OCI-LY7 (cell line): ENCODE data around the gene PSTK. TPM values are rescaled to one million over a fixed set of nuclear protein-coding genes. Genes with fewer than 3 reads are reported as not detected.

Source experiments
- BruUV-seq: library from RNA; stranded (reverse); fragments of 400-500 nt; replicated peaks from 2 replicates; lab custom pipeline; 2021; lab: Mats Ljungman, UMichigan
- CTCF ChIA-PET: fragments of 300-600 bp; sonication (Branson Sonifier 250); formaldehyde crosslinking; loops from one replicate; lab custom pipeline; 2022; ENCODE audit warnings: antibody characterized with exemption; ENCODE audit not compliant: unreplicated experiment; lab: Charles Lee
- POLR2A ChIA-PET: fragments of 300-600 bp; sonication (Branson Sonifier 250); formaldehyde crosslinking; loops from one replicate; lab custom pipeline; 2022; ENCODE audit warnings: antibody characterized with exemption; lab: Charles Lee
- DNase-seq: peaks from one replicate; pipeline ENCODE4 v3.0.0-alpha.2; 2015; ENCODE audit warnings: low spot score
- H2AFZ ChIP-seq: fragments of 200-600 bp; sonication (generic), shearing (Covaris generic); 2 replicates; pipeline ENCODE4 v1.6.1; 2014; ENCODE audit warnings: mild to moderate bottlenecking, antibody characterized with exemption, low read length, moderate library complexity
- H3K27ac ChIP-seq: fragments of 200-600 bp; sonication (generic); 2 replicates; pipeline ENCODE4 v1.5.1; 2014; ENCODE audit warnings: mixed run types, low read depth, mild to moderate bottlenecking, moderate library complexity, low read length, inconsistent platforms; ENCODE audit not compliant: poor library complexity, severe bottlenecking
- H3K36me3 ChIP-seq: fragments of 200-600 bp; sonication (generic); 2 replicates; pipeline ENCODE4 v1.6.1; 2014; ENCODE audit warnings: mild to moderate bottlenecking, antibody characterized with exemption, low read length, moderate library complexity, mixed read lengths; ENCODE audit not compliant: insufficient read depth
- H3K4me1 ChIP-seq: fragments of 200-600 bp; sonication (generic); 2 replicates; pipeline ENCODE4 v1.5.1; 2014; ENCODE audit warnings: mild to moderate bottlenecking, low read length; ENCODE audit not compliant: insufficient read depth, poor library complexity, severe bottlenecking
- H3K4me2 ChIP-seq: fragments of 200-600 bp; sonication (generic); 2 replicates; pipeline ENCODE4 v1.6.1; 2014; ENCODE audit warnings: mild to moderate bottlenecking, low read length
- H3K4me3 ChIP-seq: fragments of 200-600 bp; sonication (generic); 2 replicates; pipeline ENCODE4 v1.5.1; 2014; ENCODE audit warnings: mild to moderate bottlenecking, low read depth, low read length; ENCODE audit not compliant: poor library complexity, severe bottlenecking
- H3K79me2 ChIP-seq: fragments of 200-600 bp; sonication (generic); 2 replicates; pipeline ENCODE4 v1.6.1; 2016; ENCODE audit warnings: low read depth, mild to moderate bottlenecking, low read length, moderate library complexity, mixed read lengths; ENCODE audit not compliant: insufficient read depth
- H3K9me2 ChIP-seq: fragments of 200-600 bp; sonication (generic); 2 replicates; pipeline ENCODE4 v1.6.1; 2016; ENCODE audit warnings: mild to moderate bottlenecking, low read length, mixed read lengths; ENCODE audit not compliant: insufficient read depth
- H3K9me3 ChIP-seq: fragments of 200-600 bp; sonication (generic); 2 replicates; pipeline ENCODE4 v1.6.1; 2014; ENCODE audit warnings: mild to moderate bottlenecking, mixed run types, low read length, mixed read lengths
- H4K20me1 ChIP-seq: fragments of 200-600 bp; sonication (generic); 2 replicates; pipeline ENCODE4 v1.6.1; 2014; ENCODE audit warnings: mild to moderate bottlenecking, antibody characterized with exemption, low read length, moderate library complexity, mixed read lengths; ENCODE audit not compliant: insufficient read depth
- CTCF ChIP-seq: fragments of 200-600 bp; sonication (generic); conservative IDR thresholded peaks from 2 replicates; pipeline ENCODE4 v1.5.1; 2014; ENCODE audit warnings: mild to moderate bottlenecking, antibody characterized with exemption, low read length, moderate library complexity, mixed read lengths
- EZH2phosphoT487 ChIP-seq: fragments of 200-600 bp; sonication (generic); IDR thresholded peaks from 2 replicates; pipeline ENCODE4 v1.6.1; 2018; ENCODE audit warnings: low read depth, borderline replicate concordance, mild to moderate bottlenecking, mixed run types, antibody characterized with exemption, low read length, moderate library complexity, mixed read lengths
- intact Hi-C: fragments of 100-400 bp; cut with micrococcal nuclease; formaldehyde crosslinking; loops from one replicate; pipeline ENCODE4 v1.10.0; 2022; ENCODE audit not compliant: unreplicated experiment
- total RNA-seq, 2 experiments: library from RNA; depleted of rRNA in 1 of 2; stranded (reverse); fragments of >200 nt in 1 of 2; shearing (Covaris generic) in 1 of 2; gene quantifications; 2 replicates each; pipeline ENCODE4 v1.2.3, GENCODE V29; 2014 to 2022

Gene PSTK
- total RNA-seq, 2 experiments from 2014 or later = 4.9 to 8.9 TPM

GRCh38 chr10:122998934-122999333 lies 18.7 kb downstream of the PSTK start:
- POLR2A ChIA-PET = interaction anchor here (0.7 to 1.7 kb wide), 5 partner anchors 8 to 16 kb away, joined by 3 to 4 read pairs (median 3); no protein-coding TSS in a partner anchor

GRCh38 chr10:122999347-122999746 lies 19.1 kb downstream of the PSTK start:
- no TSS peak for BruUV-seq
- no peaks in the 10 kb centered on the region for H4K20me1 ChIP-seq
- POLR2A ChIA-PET = interaction anchor here (0.6 to 1.7 kb wide), 6 partner anchors 8 to 1913 kb away, joined by 3 to 4 read pairs (median 3); no protein-coding TSS in a partner anchor

More at GRCh38 chr10:122998934-122999333, 18.7 kb downstream of the PSTK start:
- intact Hi-C loops = no loop called here
- no peaks in the 10 kb centered on the region for H3K9me2 ChIP-seq
- no peak for TF ChIP-seq CTCF
- no peak for TF ChIP-seq EZH2phosphoT487
- no peak overlapping the region for H2AFZ ChIP-seq
- H3K27ac ChIP-seq = no peak overlapping the region
- no peak overlapping the region for H3K4me2 ChIP-seq
- H3K36me3 ChIP-seq = peaks cover 78% of the 10 kb centered on the region
- peaks cover 32% of the 10 kb centered on the region for H3K79me2 ChIP-seq
- DNase-seq = no peak
- H3K4me1 ChIP-seq = peaks cover 9% of the 10 kb centered on the region
- H4K20me1 ChIP-seq = no peaks in the 10 kb centered on the region
- CTCF ChIA-PET = no interaction called here
- H3K4me3 ChIP-seq = no peak overlapping the region
- BruUV-seq = no TSS peak
- no peaks in the 10 kb centered on the region for H3K9me3 ChIP-seq

More at GRCh38 chr10:122999347-122999746, 19.1 kb downstream of the PSTK start:
- no peak for DNase-seq
- Histone ChIP-seq H2AFZ (no peak overlapping the region), H3K4me1 (peaks cover 9% of the 10 kb centered on the region), H3K79me2 (peaks cover 36% of the 10 kb centered on the region), H3K4me2 (no peak overlapping the region), H3K9me3 (no peaks in the 10 kb centered on the region), H3K27ac (no peak overlapping the region), H3K4me3 (no peak overlapping the region), H3K36me3 (peaks cover 78% of the 10 kb centered on the region), H3K9me2 (no peaks in the 10 kb centered on the region)
- CTCF ChIA-PET = no interaction called here
- intact Hi-C loops = no loop called here
- TF ChIP-seq CTCF = no peak
- no peak for TF ChIP-seq EZH2phosphoT487
